KMS-11 (cell line): ENCODE measurements around the gene H1-8.

Experiments
- H2AFZ ChIP-seq: fragments of 200-600 bp; sonication (generic); 2 replicates; pipeline ENCODE4 v1.6.1; 2016; ENCODE audit warnings: antibody characterized with exemption, mixed run types, low read depth
- H3K27ac ChIP-seq: fragments of 200-600 bp; sonication (generic); 2 replicates; pipeline ENCODE4 v1.6.1; 2016; ENCODE audit warnings: mild to moderate bottlenecking, mixed run types
- H3K27me3 ChIP-seq: fragments of 200-600 bp; sonication (generic); 2 replicates; pipeline ENCODE4 v1.6.1; 2017; ENCODE audit warnings: mild to moderate bottlenecking, low read depth, mixed run types, moderate library complexity; ENCODE audit not compliant: insufficient read depth
- H3K36me3 ChIP-seq: fragments of 200-600 bp; sonication (generic); 2 replicates; pipeline ENCODE4 v1.6.1; 2017; ENCODE audit warnings: mild to moderate bottlenecking, mixed run types; ENCODE audit not compliant: insufficient read depth
- H3K4me1 ChIP-seq: fragments of 200-600 bp; sonication (generic); 2 replicates; pipeline ENCODE4 v1.6.1; 2016; ENCODE audit warnings: mild to moderate bottlenecking, low read depth, mixed run types; ENCODE audit not compliant: poor library complexity, severe bottlenecking
- H3K4me2 ChIP-seq: fragments of 200-600 bp; sonication (generic); 2 replicates; pipeline ENCODE4 v1.7.0; 2016; ENCODE audit warnings: mild to moderate bottlenecking, mixed run types
- H3K4me3 ChIP-seq: fragments of 200-600 bp; sonication (generic); IDR thresholded peaks from 2 replicates; pipeline ENCODE4 v1.6.1; 2017; ENCODE audit warnings: low read depth, low read length, mixed read lengths; ENCODE audit not compliant: insufficient read depth
- H3K79me2 ChIP-seq: fragments of 200-600 bp; sonication (generic); 2 replicates; pipeline ENCODE4 v1.6.1; 2016; ENCODE audit warnings: low read depth, mixed run types; ENCODE audit not compliant: insufficient read depth
- H3K9ac ChIP-seq: fragments of 200-600 bp; sonication (generic); 2 replicates; pipeline ENCODE4 v1.6.1; 2016; ENCODE audit warnings: mild to moderate bottlenecking, mixed run types
- H4K20me1 ChIP-seq: fragments of 200-600 bp; sonication (generic); 2 replicates; pipeline ENCODE4 v1.6.1; 2016; ENCODE audit warnings: mild to moderate bottlenecking, mixed run types; ENCODE audit not compliant: insufficient read depth
- CTCF ChIP-seq: fragments of 200-600 bp; sonication (generic); conservative IDR thresholded peaks from 2 replicates; pipeline ENCODE4 v1.6.1; 2017; ENCODE audit warnings: low read depth, mild to moderate bottlenecking, antibody characterized with exemption, low read length, moderate library complexity, mixed read lengths

H1-8 gene

GRCh38 chr3:129548104-129548965, 5.4 kb downstream of the H1-8 start:
- Histone ChIP-seq H3K36me3 (no peaks in the 10 kb centered on the region), H3K79me2 (no peaks in the 10 kb centered on the region), H3K27me3 (no peaks in the 10 kb centered on the region), H3K27ac (no peak overlapping the region), H4K20me1 (no peaks in the 10 kb centered on the region), H3K9ac (no peak overlapping the region), H3K4me3 (no peak overlapping the region), H3K4me2 (no peak overlapping the region), H3K4me1 (no peaks in the 10 kb centered on the region), H2AFZ (no peak overlapping the region)
- TF ChIP-seq CTCF: no peak

- no peaks in the 10 kb centered on the region for H3K27me3 ChIP-seq
- H3K4me3 ChIP-seq: no peak overlapping the region
- no peaks in the 10 kb centered on the region for H3K36me3 ChIP-seq
- no peak overlapping the region for H3K9ac ChIP-seq
- H2AFZ ChIP-seq: no peak overlapping the region
- H3K27ac ChIP-seq: no peak overlapping the region
- TF ChIP-seq CTCF: no peak
- no peaks in the 10 kb centered on the region for H4K20me1 ChIP-seq
- H3K4me1 ChIP-seq: no peaks in the 10 kb centered on the region
- H3K79me2 ChIP-seq: no peaks in the 10 kb centered on the region
- H3K4me2 ChIP-seq: no peak overlapping the region
These were observed 6.2 kb downstream of the H1-8 start for GRCh38 chr3:129549006-129549800.

- Histone ChIP-seq H3K4me2 (no peak overlapping the region), H2AFZ (no peak overlapping the region), H3K79me2 (no peaks in the 10 kb centered on the region), H3K4me1 (no peaks in the 10 kb centered on the region), H3K9ac (no peak overlapping the region), H4K20me1 (no peaks in the 10 kb centered on the region), H3K27me3 (no peaks in the 10 kb centered on the region), H3K4me3 (no peak overlapping the region), H3K27ac (no peak overlapping the region), H3K36me3 (no peaks in the 10 kb centered on the region)
- TF ChIP-seq CTCF: no peak
These were observed 6.8 kb downstream of the H1-8 start for GRCh38 chr3:129549805-129550204.

- H4K20me1 ChIP-seq: no peaks in the 10 kb centered on the region
- no peaks in the 10 kb centered on the region for H3K79me2 ChIP-seq
- no peak overlapping the region for H3K9ac ChIP-seq
- no peak overlapping the region for H2AFZ ChIP-seq
- H3K27me3 ChIP-seq: no peaks in the 10 kb centered on the region
- H3K4me2 ChIP-seq: no peak overlapping the region
- no peaks in the 10 kb centered on the region for H3K36me3 ChIP-seq
- no peak overlapping the region for H3K4me3 ChIP-seq
- H3K4me1 ChIP-seq: no peaks in the 10 kb centered on the region
- TF ChIP-seq CTCF: no peak
- H3K27ac ChIP-seq: no peak overlapping the region
These were observed 9.5 kb downstream of the H1-8 start for GRCh38 chr3:129552287-129553050.
